Measurements from ENCODE around the gene CCDC188.

- TF ChIP-seq CTCF (IDR thresholded peaks at IDR 0.05; ENCODE audit: insufficient read depth, low read length) (no peak), GABPA (IDR thresholded peaks at IDR 0.05; ENCODE audit: low read depth) (no peak), POLR2AphosphoS5 (IDR thresholded peaks at IDR 0.05; ENCODE audit: low read depth) (no peak), REST (IDR thresholded peaks at IDR 0.05; ENCODE audit: insufficient replicate concordance, low read depth) (no peak), SPI1 (IDR thresholded peaks at IDR 0.05; ENCODE audit: borderline replicate concordance, low read depth) (no peak)
These were observed 26.5 kb upstream of the CCDC188 start for GRCh38 chr22:20177217-20177911.
